ENCODE results near the gene CDKN2AIPNL.
"Not testable (repeated sequence)": the region's sequence is repeated elsewhere in the genome, so short reads cannot be mapped to it uniquely, and the experiment has no call there.

CDKN2AIPNL gene

DNA sequence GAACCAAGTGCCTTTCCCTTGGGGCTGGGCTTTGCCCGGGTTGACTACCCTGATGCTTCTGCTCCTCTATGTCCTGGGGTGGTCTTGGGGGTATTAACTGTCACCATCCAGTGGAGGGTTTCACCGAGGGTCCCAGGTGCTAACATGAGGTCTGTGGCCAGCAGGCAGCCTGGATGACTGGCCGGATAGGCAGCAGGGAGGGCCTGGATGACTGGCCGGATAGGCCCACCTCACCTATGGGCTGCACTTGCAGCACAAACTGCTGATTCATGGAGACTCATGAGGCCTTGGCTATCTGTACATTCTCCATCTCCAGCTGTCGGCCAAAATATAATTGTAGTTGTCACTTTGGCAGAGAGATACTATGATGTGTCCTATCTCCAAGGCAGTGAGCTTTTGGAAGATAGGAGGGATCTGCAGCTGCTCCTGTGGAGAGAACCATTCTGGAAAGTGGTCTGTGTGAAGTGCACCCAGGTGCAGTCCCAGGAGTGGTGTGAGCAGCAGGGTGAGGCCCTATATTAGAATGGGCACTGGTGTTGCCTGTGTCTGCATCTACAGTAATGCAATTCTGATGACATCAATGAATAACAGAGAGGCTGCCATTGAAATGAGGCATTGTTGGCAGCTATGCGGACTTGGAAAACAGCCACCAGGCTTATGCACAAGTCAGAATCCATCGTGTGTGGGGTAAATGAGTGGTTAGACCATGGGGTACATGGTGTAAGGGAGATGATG lies 26.3 kb upstream of the CDKN2AIPNL start:
- DNase-seq (ENCODE audit: low spot score), result peak; percentile 48

DNA sequence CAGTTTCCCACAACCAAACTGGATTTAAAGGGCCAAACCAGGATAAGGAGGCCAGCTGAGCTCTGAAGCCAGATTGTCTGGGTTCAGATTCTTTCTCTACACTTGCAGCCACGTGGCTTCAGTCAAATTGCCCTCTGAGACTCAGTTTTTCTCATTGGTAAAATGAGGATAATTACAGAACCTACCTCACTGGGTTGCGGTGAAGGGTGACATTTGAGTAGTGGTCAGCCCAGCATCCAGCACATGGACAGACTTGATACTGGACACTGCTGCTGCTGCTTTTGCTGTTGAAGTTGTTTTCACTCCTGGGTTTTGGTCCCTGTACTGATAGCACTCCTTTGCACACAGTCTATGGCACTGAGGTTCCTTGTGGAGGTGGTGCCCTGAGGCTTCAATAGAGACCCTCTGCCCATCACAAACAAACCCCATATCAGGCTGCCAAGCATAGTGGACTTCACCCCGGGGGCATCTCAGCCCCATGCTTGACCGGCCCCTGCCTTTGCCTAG lies 25.7 kb upstream of the CDKN2AIPNL start:
- DNase-seq (ENCODE audit: low spot score), result no peak

DNA sequence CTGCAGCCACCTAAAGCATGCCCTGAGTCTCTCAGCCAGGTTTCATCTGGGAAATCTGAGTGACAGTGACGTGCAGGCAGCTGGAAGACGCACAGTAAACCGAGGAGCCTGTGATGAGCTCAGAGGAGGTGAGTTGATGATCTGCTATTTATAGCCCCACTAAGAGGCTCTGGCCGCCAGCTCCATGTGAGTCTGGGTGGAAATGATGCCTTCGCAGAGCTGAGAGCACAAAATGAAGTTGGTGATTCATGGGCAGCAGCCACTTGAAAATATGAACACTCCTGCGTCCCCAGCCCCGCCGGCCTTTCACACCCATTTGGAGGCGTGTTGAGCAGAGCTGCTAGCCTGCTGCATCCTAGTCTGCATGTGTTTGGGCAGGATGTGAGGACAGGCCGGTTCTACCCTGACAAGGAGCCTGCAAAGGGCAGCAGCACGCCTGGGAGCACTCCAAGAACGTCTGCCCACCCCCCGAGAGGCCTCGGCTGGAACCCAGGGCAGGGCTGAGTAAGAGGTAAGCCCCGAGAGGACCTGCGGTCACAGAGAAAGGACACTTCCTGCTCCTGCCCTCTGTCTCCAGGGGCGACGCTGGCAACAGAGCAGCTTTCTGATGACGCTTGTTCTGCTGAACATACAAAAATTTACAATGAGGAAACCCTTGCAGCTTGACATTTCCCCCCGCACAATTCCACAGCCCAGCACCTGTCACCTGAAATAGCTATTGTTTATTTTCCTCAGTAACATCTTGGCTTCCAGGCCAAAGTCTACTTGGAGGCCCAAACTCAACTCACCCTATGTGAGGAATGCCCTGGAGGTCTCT lies 25.1 kb upstream of the CDKN2AIPNL start:
- DNase-seq (ENCODE audit: low spot score), result peak; percentile 82

DNA sequence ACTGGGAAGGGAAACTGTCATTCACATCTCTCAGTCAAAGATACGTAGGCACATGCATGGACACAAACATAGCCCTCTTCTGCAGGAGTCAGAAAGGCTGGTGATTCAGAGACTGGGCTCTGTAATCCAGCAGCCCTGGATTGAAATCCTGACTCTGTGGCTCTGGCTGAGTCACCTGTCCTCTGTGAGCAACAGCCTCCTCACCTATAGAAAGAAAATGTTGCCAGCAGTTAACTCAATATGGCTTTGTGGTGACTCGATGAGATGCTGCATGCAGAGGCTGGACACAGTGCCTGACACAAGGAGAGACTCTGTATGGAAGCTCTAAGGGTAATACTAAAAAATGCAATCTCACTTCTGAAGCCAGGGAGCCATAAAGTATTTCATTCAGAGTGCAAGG lies 23.9 kb upstream of the CDKN2AIPNL start:
- DNase-seq (ENCODE audit: low spot score), result no peak

DNA sequence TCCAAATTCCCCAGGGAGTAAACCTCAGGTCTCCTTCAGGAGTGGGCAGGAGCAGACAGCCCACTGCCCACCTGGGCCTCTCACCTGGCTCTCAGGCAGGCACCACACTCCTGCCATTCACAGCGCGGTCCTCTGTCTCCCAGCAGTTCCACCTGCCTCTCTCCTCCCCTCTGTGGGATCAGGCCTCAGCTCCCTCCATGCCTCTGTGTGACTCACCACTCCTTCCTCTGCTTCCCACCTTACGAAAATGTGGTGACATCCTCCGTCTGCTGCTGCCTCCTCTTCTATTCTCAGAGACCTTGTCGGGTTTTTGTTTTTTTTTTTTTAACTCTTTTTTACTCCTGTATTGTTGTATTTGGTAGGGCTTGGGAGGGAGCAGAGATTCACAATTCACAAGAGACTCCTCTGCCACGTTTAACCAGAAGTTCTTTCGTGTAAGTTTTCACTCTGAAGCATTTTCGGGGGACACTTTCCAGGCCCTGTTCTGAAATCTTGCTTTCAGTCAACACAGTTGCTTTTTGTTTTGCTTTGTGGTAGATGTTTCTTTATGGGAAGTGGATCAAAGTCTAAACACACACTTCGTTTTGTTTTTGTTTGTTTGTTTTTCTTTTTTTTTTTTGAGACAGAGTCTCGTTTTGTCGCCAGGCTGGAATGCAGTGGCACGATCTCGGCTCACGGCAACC lies 21.1 kb upstream of the CDKN2AIPNL start:
- no peak for DNase-seq (ENCODE audit: low spot score)

DNA sequence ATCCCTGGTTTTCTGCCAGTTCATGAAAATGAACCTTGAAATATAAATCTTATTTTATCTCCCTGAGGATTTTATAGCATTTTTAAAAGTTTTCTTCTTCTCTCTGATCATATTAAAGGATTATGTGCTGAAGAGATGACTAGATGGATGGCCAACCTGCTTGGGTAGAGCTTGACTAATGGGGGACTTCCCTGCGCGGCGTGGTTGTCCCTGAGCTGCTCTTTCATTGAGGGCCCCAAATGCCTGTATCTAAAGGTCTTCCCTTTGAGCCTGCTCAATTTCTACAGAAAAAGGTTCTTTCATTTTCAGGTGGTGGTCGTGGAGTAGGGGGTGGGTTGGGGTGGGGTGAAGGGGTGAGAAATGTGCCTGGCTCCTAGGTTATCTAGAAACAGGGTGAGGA lies 20.5 kb upstream of the CDKN2AIPNL start:
- DNase-seq (ENCODE audit: low spot score), result no peak

DNA sequence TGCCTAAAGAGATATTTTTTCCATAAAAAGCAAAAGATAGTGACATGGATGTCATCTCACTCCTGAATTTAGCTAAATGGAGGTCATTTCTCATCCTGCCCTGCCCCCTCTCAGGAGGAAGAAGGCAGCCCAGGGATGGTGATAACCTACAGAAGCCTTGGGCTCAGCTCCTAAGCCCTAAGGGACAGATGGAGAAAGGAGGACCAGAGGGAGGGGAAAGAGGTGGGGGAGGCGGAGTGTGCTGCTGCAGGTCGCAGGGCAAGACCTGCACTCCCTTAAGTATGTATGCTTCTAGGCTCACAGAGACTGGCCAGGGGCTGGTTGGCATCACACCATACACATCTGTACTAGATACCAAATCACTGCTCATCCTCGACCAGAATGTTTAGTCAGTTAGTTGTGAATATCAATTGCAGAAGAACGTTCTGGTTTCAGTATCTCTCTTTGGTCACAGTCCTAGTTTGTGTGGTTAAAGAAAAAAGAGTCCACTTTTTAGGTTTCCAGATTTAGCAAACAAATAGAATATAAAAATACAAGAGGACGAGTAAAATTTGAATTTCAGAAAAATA lies 18.4 kb upstream of the CDKN2AIPNL start:
- DNase-seq (ENCODE audit: low spot score), result no peak

DNA sequence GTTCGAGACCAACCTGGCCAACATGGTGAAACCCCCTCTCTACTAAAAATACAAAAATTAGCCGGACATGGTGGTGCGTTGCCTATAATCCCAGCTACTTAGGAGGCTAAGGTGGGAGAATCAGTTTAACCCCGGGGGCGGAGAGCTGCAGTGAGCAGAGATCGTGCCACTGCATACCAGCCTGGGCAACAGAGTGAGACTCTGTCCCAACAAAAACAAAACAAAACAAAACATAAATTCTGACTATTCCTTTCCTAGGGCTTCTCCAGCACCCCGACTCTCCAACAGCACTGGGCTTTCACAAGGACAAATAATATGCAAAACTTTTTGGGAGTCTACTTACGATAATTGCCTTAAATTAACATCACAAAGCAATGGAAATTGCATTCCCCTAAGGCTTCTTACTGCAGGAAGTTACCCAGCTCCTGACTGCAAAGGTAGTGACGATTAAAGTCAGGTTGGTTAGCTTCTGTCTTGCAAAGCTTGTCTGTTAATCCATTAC lies 15.9 kb upstream of the CDKN2AIPNL start:
- no peak for DNase-seq (ENCODE audit: low spot score)

DNA sequence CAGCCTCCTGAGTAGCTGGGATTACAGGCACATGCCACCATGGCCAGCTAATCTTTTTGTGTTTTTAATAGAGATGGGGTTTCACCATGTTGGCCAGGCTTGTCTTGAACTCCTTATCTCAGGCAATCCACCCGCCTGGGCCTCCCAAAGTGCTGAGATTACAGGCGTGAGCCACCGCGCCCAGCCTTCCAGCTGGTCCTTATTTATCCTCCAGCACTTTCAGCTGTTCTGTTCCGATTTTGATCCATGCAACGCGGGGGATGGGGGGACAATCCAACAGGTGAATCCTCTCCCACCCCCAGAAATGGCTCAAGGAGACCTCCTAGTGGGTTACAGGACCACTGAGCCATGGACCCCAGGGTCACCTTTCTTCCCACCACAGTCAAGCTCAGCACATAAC lies 14.7 kb upstream of the CDKN2AIPNL start:
- DNase-seq (ENCODE audit: low spot score), result no peak

DNA sequence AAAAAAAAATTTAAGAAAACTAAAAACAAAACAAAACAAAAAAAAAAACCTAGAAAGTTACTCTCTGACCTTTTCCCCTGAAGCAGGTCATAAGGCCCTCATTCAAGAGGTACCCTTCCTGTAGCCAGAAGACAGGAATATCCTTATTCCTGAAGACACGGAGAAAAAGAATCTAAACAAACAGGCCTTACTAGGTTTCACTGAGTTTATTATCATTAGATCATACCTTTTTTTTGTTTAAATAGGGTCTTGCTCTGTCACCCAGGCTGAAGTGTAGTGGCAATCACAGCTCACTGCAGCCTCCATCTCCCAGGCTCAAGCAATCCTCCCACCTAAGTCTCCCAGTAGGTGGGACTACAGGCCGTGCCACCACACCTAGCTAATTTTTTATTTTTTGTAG lies 11.7 kb upstream of the CDKN2AIPNL start:
- DNase-seq (ENCODE audit: low spot score), result no peak

DNA sequence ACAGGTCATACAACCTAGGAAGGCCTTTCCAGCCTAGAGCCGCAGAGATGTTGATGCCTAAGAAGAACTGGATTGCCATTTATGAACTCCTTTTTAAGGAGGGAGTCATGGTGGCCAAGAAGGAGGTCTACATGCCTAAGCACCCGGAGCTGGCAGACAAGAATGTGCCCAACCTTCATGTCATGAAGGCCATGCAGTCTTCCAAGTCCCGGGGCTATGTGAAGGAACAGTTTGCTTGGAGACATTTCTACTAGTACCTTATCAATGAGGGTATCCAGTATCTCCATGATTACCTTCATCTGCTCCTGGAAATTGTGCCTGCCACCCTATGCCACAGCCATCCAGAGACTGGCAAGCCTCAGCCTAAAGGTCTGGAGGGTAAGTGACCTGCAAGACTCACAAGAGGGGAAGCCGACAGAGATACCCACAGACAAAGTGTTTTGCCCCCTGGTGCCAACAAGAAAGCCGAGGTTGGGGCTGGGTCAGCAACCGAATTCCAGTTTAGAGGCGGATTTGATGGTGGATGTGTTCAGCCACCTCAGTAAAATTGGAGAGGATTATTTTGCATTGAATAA lies 11.2 kb upstream of the CDKN2AIPNL start:
- no peak for DNase-seq (ENCODE audit: low spot score)

DNA sequence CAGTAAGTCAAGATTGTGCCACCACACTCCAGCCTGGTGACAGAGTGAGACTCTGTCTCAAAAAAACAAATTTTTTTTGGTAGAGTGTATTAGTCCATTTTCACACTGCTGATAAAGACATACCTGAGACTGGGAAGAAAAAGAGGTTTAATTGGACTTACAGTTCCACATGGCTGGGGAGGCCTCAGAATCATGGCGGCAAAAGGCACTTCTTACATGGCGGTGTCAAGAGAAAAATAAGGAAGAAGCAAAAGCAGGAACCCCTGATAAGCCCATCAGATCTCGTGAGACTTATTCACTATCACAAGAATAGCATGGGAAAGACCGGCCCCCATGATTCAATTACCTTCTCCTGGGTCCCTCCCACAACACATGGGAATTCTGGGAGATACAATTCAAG lies 9.4 kb upstream of the CDKN2AIPNL start:
- not testable (repeated sequence) for DNase-seq (ENCODE audit: low spot score)

DNA sequence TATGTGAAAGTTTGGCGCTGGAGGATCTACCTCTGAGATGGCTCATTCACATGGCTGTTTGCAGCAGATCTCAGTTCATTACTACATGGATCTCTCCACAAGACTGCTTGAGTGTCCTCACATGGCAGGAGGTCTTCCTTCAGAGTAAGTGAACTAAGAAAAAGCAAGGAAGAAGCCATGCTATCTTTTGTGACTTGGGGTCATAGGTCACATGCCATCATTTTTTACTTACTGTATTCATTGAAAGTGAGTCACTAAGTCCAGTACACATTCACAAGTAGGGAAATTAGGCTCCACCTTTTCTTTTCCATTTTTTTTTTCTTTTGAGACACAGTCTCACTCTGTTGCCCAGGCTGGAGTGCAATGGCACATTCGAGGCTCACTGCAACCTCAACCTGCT lies 8.7 kb upstream of the CDKN2AIPNL start:
- DNase-seq (ENCODE audit: low spot score), result no peak

DNA sequence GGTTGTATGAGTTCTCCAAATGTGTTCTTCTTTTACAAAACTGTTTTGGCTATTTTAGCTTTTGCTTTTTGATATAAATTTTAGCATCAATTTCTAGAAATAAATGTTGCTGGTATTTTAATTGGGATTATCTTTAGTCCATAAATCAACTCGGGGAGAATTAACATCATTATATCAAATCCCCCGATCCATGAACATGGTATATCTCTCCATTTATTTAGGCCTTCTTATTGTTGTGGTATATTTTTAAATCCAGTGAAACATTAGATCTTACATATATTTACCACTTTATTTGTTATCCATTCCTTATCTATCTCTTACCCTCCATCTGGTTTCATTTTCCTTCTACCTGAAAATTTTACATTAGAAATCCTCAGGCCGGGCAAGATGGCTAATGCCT lies 7.3 kb upstream of the CDKN2AIPNL start:
- no peak for DNase-seq (ENCODE audit: low spot score)

DNA sequence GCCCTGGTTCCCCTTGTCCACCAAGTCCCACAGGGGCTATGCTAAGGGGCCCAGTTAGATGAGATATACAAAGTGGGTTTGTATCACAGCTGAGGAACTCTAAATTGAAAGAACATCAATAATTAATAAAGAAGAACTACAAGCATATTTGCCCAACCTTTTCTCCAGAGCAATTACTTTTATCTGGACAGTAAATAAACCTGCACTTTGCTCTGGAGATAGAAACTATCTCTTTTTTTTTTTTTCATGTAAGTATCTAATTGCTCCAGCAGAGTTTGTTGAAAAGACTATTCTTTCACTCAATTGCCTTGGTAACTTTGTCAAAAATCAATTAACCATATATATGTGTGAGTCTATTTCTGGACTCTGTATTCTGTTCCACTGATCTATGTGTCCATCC lies 6.0 kb upstream of the CDKN2AIPNL start:
- no peak for DNase-seq (ENCODE audit: low spot score)

DNA sequence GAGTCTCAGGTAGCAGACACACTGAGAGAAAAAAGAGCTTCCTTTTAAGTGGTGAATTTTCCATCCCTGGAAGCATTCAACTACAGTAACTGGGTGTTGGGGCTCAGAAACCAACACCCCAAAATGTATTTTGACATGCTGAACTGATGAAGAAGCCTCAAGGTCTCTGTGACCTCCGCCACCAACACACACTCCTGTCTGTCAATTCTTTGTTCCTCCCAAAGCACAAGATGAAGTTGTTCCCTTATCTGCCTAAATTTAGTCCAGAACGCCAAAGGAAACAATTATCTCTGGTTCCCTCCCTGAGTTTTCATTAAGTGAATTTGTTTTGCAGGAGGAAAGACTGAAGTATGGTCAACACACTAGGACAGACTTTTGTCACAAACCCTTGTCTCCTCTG lies 1.4 kb upstream of the CDKN2AIPNL start:
- DNase-seq (ENCODE audit: low spot score), result no peak

DNA sequence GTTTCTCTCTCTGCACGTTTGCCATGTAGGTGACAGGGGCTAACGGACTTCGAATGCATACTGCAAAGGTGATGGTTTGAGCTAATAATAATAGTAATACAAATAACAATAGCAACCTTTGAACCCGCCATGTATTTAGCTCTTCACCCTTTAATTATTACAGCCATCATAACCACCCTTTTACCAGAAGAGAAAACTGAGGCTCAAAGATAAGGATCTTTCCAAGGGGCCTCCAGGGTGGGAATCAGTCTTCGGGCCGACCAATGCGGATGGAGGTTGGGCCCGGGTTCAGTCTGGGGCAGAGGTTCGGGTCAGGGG lies 494 bp downstream of the CDKN2AIPNL start:
- DNase-seq (ENCODE audit: low spot score), result no peak

DNA sequence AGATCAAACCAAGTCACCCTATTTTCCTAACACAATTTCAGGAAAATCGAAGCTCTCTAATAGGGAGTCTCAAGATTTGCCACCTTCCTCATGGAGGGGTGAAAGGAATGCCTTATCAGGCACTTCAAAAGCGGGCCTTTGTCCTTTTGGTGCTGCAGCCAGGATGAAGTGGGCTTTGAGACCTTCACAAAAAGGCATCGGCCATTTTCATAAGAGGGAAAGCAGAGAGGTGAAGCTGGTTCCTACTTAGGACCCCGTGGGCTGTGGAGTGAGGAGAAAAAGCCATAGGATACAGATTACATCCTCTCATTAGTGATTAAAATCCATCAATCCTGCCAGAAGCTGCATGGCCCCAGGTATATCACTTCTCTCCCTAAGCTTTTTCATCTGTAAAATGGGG lies 859 bp downstream of the CDKN2AIPNL start:
- DNase-seq (ENCODE audit: low spot score), result no peak

DNA sequence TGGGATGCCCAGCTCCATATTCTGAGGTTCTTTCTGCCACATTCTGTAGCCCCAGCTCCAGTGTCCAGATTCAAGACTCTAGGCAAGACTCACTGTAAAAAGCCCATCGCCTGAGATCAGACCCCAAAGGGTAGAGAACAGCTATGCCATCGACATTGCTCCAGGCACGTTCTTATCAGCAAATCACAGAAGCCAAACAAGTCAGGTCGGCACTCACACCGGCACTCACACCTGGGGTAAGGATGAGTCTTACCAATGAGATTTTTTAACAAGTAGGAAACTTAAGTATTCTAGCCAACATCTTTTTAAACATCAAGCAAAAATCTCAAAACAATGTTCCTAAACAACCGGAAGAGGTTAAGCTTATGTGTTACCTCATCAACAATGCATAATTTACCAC lies 2.4 kb downstream of the CDKN2AIPNL start:
- no peak for DNase-seq (ENCODE audit: low spot score)

DNA sequence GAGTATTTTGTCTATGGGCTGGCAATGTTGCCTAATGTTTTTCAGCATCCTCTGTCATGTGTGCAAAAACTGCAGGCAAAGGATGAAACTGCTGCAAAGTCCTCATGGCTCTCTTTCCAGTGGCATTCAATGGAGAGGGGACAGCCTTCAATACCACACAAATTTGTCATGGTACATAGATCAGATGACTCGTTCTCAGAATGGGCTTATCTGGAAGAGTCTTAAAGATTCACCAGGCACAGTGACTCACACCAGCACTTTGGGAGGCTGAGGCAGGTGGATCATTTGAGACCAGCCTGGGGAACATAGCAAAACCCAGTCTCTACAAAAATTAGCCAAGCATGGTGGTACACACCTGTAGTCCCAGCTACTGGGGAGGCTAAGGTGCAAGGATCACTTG lies 5.3 kb downstream of the CDKN2AIPNL start:
- DNase-seq (ENCODE audit: low spot score), result no peak

DNA sequence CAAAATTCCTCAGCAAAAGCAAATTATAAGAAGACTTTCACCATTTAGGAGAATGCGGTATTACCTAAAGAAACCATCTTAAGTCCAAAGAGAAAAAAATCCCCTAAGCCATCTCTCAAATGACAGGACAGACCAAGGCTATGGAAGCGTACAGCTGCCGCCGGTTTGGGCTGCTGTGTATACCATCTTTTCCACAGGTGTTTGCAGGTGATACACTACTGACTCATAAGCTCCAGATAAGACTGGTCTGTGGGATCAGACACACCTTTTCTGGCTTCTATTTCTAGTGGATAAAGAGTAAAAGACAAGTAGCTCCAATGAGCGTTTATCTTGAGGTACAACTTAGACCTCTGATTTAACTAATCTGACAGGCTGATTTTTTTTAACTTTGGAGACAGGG lies 7.7 kb downstream of the CDKN2AIPNL start:
- no peak for DNase-seq (ENCODE audit: low spot score)

DNA sequence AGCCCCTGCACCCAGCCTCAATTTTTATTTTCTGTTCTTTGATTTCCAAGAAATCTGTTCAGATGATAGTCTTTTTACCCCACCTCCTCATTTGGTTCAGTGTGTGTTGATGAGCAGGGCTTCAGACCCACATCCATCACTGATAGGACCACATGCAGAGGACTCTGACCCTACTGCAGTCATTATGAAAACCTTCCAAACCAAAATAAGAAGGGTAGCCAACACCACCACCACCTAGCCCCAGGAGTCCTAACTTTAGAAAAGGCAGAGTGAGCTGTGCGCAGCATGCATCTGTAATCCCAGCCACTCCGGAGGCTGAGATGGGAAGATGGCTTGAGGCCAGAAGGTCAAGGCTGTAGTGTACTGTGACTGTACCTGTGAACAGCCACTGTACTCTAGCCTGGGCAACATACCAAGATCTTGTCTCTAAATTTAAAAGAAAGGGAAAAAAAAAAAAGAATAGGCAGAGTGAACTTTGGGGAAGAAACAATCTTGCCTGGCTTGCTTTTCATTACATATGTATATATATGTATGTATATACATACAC lies 13.0 kb downstream of the CDKN2AIPNL start:
- DNase-seq (ENCODE audit: low spot score), result no peak
